Hepatocyte (in vitro differentiated cells): ENCODE results near the gene DAAM1. TPM values are rescaled to one million over a fixed set of nuclear protein-coding genes. Genes with fewer than 3 reads are reported as not detected.

Experiments used
- DNase-seq: peaks from one replicate; pipeline ENCODE4 v3.0.0-alpha.2; 2016; ENCODE audit warnings: low spot score
- H2AFZ ChIP-seq: fragments of 200-600 bp; sonication (generic); 2 replicates; pipeline ENCODE4 v1.6.0; 2016; ENCODE audit warnings: antibody characterized with exemption, mild to moderate bottlenecking
- H3K27ac ChIP-seq: fragments of 200-600 bp; sonication (generic); 2 replicates; pipeline ENCODE4 v1.5.1; 2016; ENCODE audit warnings: mild to moderate bottlenecking
- H3K27me3 ChIP-seq: fragments of 200-600 bp; sonication (generic); 2 replicates; pipeline ENCODE4 v1.6.1; 2016
- H3K36me3 ChIP-seq: fragments of 200-600 bp; sonication (generic); replicated peaks from 2 replicates; pipeline ENCODE4 v1.5.1; 2016; ENCODE audit warnings: low read depth; ENCODE audit not compliant: insufficient read depth
- H3K4me1 ChIP-seq: fragments of 200-600 bp; sonication (generic); 2 replicates; pipeline ENCODE4 v1.5.1; 2016; ENCODE audit warnings: mild to moderate bottlenecking, moderate library complexity; ENCODE audit not compliant: insufficient read depth
- H3K4me2 ChIP-seq: fragments of 200-600 bp; sonication (generic); 2 replicates; pipeline ENCODE4 v1.6.0; 2016
- H3K4me3 ChIP-seq: fragments of 200-600 bp; sonication (generic); 2 replicates; pipeline ENCODE4 v1.5.1; 2016; ENCODE audit warnings: mild to moderate bottlenecking
- H3K79me2 ChIP-seq: fragments of 200-600 bp; sonication (generic); 2 replicates; pipeline ENCODE4 v1.6.0; 2017; ENCODE audit warnings: mild to moderate bottlenecking
- H3K9me2 ChIP-seq: fragments of 200-600 bp; sonication (generic); replicated peaks from 2 replicates; pipeline ENCODE4 v1.6.0; 2017; ENCODE audit warnings: mild to moderate bottlenecking; ENCODE audit not compliant: insufficient read depth
- H3K9me3 ChIP-seq: fragments of 200-600 bp; sonication (generic); 2 replicates; pipeline ENCODE4 v1.5.1; 2016; ENCODE audit warnings: low read depth, mild to moderate bottlenecking
- H4K20me1 ChIP-seq: fragments of 200-600 bp; sonication (generic); 2 replicates; pipeline ENCODE4 v1.6.0; 2016; ENCODE audit warnings: mild to moderate bottlenecking; ENCODE audit not compliant: insufficient read depth, poor library complexity, severe bottlenecking
- CTCF ChIP-seq: fragments of 200-600 bp; sonication (generic); IDR thresholded peaks from 2 replicates; pipeline ENCODE4 v1.5.1; 2016; ENCODE audit warnings: antibody characterized with exemption, mild to moderate bottlenecking; ENCODE audit not compliant: poor library complexity
- EZH2 ChIP-seq: fragments of 200-600 bp; sonication (generic); IDR thresholded peaks from 2 replicates; pipeline ENCODE4 v1.6.1; 2016; ENCODE audit warnings: antibody characterized with exemption, mild to moderate bottlenecking, borderline replicate concordance
- EZH2phosphoT487 ChIP-seq: fragments of 200-600 bp; sonication (generic); IDR thresholded peaks from one replicate; pipeline ENCODE4 v1.6.1; 2018; ENCODE audit warnings: antibody characterized with exemption, mild to moderate bottlenecking, low read depth, moderate library complexity; ENCODE audit not compliant: unreplicated experiment, severe bottlenecking
- WGBS: methylation state at CpG from one replicate; pipeline ENCODE4 v1.1.6; 2016; ENCODE audit warnings: low lambda C conversion rate; ENCODE audit errors: missing lambda C conversion rate; 5-methylcytosine and 5-hydroxymethylcytosine counted together
- polyA plus RNA-seq: library from polyadenylated mRNA; unstranded; fragments of >200 nt; fragmentation: Nextera tagmentation; extraction: Ambion mirVana; gene quantifications from 2 replicates; pipeline ENCODE4 v1.2.1, GENCODE V29; 2016
- total RNA-seq: library from RNA; depleted of rRNA; stranded (reverse); fragments of >200 nt; gene quantifications from 2 replicates; pipeline ENCODE4 v1.2.3, GENCODE V29; 2014

DAAM1 gene
- total and polyA plus RNA-seq, 2 experiments from 2014 or later, result 21.6 to 23.7 TPM

GRCh38 chr14:59187118-59187517 lies 1.3 kb upstream of the DAAM1 start:
- Histone ChIP-seq H3K4me3 (no peak overlapping the region), H3K27me3 (no peaks in the 10 kb centered on the region)

DNA sequence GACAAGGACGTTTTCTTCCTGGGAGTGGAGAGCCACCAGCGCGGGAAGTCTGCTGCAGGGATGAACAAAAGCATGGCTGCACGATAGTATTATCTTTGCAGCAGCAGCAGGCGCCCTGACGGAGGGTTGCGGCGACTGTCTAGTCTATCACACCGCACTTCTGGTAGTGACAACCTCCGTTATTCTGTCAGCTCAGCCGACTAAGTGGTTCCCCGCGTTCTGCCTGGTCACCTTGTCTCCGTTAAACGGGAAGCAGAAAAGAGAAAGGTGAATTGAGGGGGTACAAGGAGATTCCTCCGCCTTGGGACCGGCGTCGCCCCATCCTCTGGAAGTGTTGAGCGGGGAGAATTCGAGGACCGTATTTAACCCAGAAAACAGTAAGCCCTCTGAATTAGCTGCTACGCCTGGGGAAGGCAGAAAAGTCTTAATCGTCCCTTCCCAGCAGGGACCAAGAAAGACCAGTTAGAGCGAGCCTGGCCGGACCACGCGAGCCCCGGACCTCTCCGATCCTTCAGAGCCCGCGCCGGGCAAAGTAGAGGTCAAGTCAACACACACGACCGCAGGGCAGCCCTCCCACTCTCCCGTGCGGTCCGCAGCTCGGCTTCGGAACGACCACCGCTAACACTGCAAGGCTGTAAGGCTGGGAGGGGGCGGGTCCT lies 536 bp upstream of the DAAM1 start:
- WGBS, result 1% methylated on average over 42 of the region's 43 CpGs

More at GRCh38 chr14:59187118-59187517, 1.3 kb upstream of the DAAM1 start:
- H3K27ac ChIP-seq, result no peak overlapping the region
- 56% methylated on average over 4 of the region's 4 CpGs for WGBS
- DNase-seq, result no peak
- H3K79me2 ChIP-seq, result peaks cover 28% of the 10 kb centered on the region
- H3K4me1 ChIP-seq, result peaks cover 17% of the 10 kb centered on the region
- TF ChIP-seq EZH2phosphoT487, result no peak
- no peak for TF ChIP-seq EZH2
- TF ChIP-seq CTCF, result no peak
- H2AFZ ChIP-seq, result peak overlapping the region; percentile 59
- peaks cover 22% of the 10 kb centered on the region for H4K20me1 ChIP-seq
- H3K36me3 ChIP-seq, result no peaks in the 10 kb centered on the region
- peak overlapping the region; percentile 85 for H3K4me2 ChIP-seq
- no peaks in the 10 kb centered on the region for H3K9me3 ChIP-seq
- H3K9me2 ChIP-seq, result no peaks in the 10 kb centered on the region

DNA sequence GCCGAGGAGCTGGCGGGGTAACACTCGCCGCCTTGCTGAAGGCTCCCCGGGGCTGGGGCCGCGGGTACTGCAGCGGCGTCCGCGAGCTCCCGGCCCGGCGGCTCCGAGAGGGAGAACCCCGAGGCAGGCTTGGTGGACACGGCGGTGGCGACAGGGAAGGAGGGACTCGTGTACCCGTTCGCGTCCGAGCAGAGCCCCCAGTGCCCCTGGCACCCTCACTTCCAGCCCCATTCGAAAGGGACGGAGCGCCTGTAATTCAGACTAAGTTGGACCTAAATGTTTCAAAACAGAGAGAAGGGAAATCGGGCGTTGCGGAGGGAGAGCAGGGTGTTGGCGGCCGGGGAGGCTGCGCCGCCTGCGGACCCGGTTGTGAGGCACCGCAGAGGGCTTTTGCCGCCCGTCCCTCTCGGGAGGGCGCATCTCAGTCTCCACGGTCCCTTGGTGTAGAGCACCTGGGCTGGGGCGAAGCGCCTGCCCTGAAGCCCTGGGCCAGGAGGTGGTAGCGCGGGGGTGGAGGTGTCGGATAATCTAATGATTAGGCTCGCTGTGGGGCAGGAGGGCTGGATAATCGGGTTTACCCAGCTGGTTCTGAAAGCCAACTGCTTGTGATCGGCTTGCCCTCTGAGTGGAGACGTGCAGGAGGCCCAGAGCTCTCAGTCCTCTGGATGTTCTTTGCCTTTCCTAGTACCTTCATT lies 771 bp downstream of the DAAM1 start:
- Histone ChIP-seq H3K9me3 (no peaks in the 10 kb centered on the region), H3K4me2 (peak overlapping the region; percentile 88), H3K4me3 (peak overlapping the region; percentile 64), H4K20me1 (peaks cover 33% of the 10 kb centered on the region), H2AFZ (peak overlapping the region; percentile 35), H3K9me2 (no peaks in the 10 kb centered on the region), H3K36me3 (no peaks in the 10 kb centered on the region), H3K27ac (peak overlapping the region; percentile 94), H3K4me1 (peaks cover 22% of the 10 kb centered on the region), H3K79me2 (peaks cover 49% of the 10 kb centered on the region), H3K27me3 (no peaks in the 10 kb centered on the region)
- no peak for TF ChIP-seq EZH2
- no peak for TF ChIP-seq CTCF
- TF ChIP-seq EZH2phosphoT487, result no peak
- peak; percentile 74 for DNase-seq
- under 1% methylated on average over 50 of the region's 51 CpGs for WGBS

More for the DNA sequence above, 536 bp upstream of the DAAM1 start:
- no peaks in the 10 kb centered on the region for H3K9me3 ChIP-seq
- H3K4me1 ChIP-seq, result peaks cover 22% of the 10 kb centered on the region
- peak overlapping the region; percentile 66 for H3K4me3 ChIP-seq
- H3K36me3 ChIP-seq, result no peaks in the 10 kb centered on the region
- H3K9me2 ChIP-seq, result no peaks in the 10 kb centered on the region
- peak overlapping the region; percentile 59 for H2AFZ ChIP-seq
- no peak for TF ChIP-seq CTCF
- TF ChIP-seq EZH2phosphoT487, result no peak
- no peak for TF ChIP-seq EZH2
- H3K27ac ChIP-seq, result peak overlapping the region; percentile 72
- H3K79me2 ChIP-seq, result peaks cover 36% of the 10 kb centered on the region
- H3K27me3 ChIP-seq, result no peaks in the 10 kb centered on the region
- peaks cover 24% of the 10 kb centered on the region for H4K20me1 ChIP-seq
- H3K4me2 ChIP-seq, result peak overlapping the region; percentile 85
- peak; percentile 50 for DNase-seq
